ENCODE results near the gene RGS1. TPM values are rescaled to one million over a fixed set of nuclear protein-coding genes. Genes with fewer than 3 reads are reported as not detected.

Gene RGS1
- total and polyA plus RNA-seq, 2 of the 8 experiments (the other 6 are each of a cell fraction or from before 2014, with no cell fraction given) = not detected

- Histone ChIP-seq H3K4ac (replicated peaks; ENCODE audit: insufficient read length, low read depth, low read length) (no peak overlapping the region), H3K27ac (ENCODE audit: low read depth, low read length) (no peak overlapping the region; the same call in 1 of the 2 replicates), H3K4me3 (ENCODE audit: extremely low read depth in 1 of 4, insufficient read depth in 2 of 4, low read depth in 3 of 4, low read length in 4 of 4) (no peak overlapping the region), H3K79me2 (ENCODE audit: control insufficient read depth in 1 of 2, insufficient read depth in 2 of 2, low read length in 2 of 2) (no peaks in the 10 kb centered on the region), H2BK12ac (ENCODE audit: low read depth, low read length) (no peak overlapping the region; the same call in 1 of the 2 replicates), H3K79me1 (ENCODE audit: low read depth, low read length) (no peaks in the 10 kb centered on the region), H2BK120ac (replicated peaks; ENCODE audit: low read depth, low read length) (no peak overlapping the region), H2AK5ac (ENCODE audit: low read depth, low read length) (no peak overlapping the region), H3K4me2 (ENCODE audit: insufficient read depth in 1 of 2, low read depth in 2 of 2, low read length in 2 of 2) (no peak overlapping the region), H3K9ac (replicated peaks in 1 of 4; ENCODE audit: extremely low read depth in 1 of 4, low read depth in 3 of 4, low read length in 3 of 4) (no peak overlapping the region), H3K56ac (replicated peaks; ENCODE audit: insufficient read length, low read depth, low read length) (no peak overlapping the region), H3K4me1 (replicated peaks in 1 of 4; ENCODE audit: control insufficient read depth in 3 of 4, insufficient read depth in 4 of 4, low read length in 3 of 4) (no peaks in the 10 kb centered on the region; a peak in 1 of 7 replicates), H4K91ac (replicated peaks; ENCODE audit: insufficient read length, low read length) (no peak overlapping the region), H2BK5ac (ENCODE audit: low read depth, low read length) (no peak overlapping the region), H3K23ac (ENCODE audit: insufficient read length) (no peak overlapping the region), H3K14ac (ENCODE audit: insufficient read length) (no peak overlapping the region), H2AFZ (ENCODE audit: low read length) (peak overlapping the region; percentile 24; the same call in 1 of the 2 replicates), H3K36me3 (ENCODE audit: control insufficient read depth in 2 of 4, insufficient read depth in 4 of 4, low read length in 3 of 4) (no peaks in the 10 kb centered on the region), H2BK20ac (ENCODE audit: low read length) (no peak overlapping the region), H2BK15ac (ENCODE audit: low read length) (no peak overlapping the region), H3K27me3 (replicated peaks in 1 of 4; ENCODE audit: control insufficient read depth in 3 of 4, extremely low read depth in 1 of 4, insufficient read depth in 3 of 4, low read length in 3 of 4) (no peaks in the 10 kb centered on the region), H3K23me2 (ENCODE audit: low read depth, low read length) (no peaks in the 10 kb centered on the region), H3K9me3 (ENCODE audit: insufficient read depth in 2 of 2, low read depth in 1 of 2, low read length in 1 of 2) (no peaks in the 10 kb centered on the region), H4K8ac (ENCODE audit: extremely low read depth, insufficient read depth, low read length) (no peak overlapping the region), H3K18ac (ENCODE audit: extremely low read depth, low read length) (no peak overlapping the region), H4K5ac (ENCODE audit: insufficient read length, low read depth, low read length) (no peak overlapping the region), H4K20me1 (replicated peaks in 1 of 2; ENCODE audit: control insufficient read depth in 1 of 2, insufficient read depth in 2 of 2, low read length in 2 of 2) (no peaks in the 10 kb centered on the region)
- 85% methylated on average over 3 of the region's 3 CpGs; no CpG with 5 or more reads in 1 of the 2 experiments for WGBS, 2 experiments (ENCODE audit: extremely low coverage in 1 of 2, insufficient coverage in 1 of 2, insufficient read length in 1 of 2, insufficient replicate concordance in 2 of 2, low coverage in 1 of 2, low lambda C conversion rate in 2 of 2, missing lambda C conversion rate in 1 of 2)
- ChIA-PET CTCF (ENCODE audit: partially characterized antibody) (no interaction called here), POLR2A (ENCODE audit: partially characterized antibody) (no interaction called here)
- no peak for FAIRE-seq
- DNase-seq (ENCODE audit: low read depth in 1 of 2, low spot score in 2 of 2) = no peak
- TF ChIP-seq SP2 (IDR thresholded peaks at IDR 0.05; ENCODE audit: low read length) = no peak
- no peak for TF ChIP-seq EGR1 (IDR thresholded peaks at IDR 0.05; ENCODE audit: borderline replicate concordance, low read depth, low read length)
- no peak for TF ChIP-seq ATF3 (IDR thresholded peaks at IDR 0.05; ENCODE audit: insufficient read depth, low read depth, low read length)
- TF ChIP-seq, protein P1, sequence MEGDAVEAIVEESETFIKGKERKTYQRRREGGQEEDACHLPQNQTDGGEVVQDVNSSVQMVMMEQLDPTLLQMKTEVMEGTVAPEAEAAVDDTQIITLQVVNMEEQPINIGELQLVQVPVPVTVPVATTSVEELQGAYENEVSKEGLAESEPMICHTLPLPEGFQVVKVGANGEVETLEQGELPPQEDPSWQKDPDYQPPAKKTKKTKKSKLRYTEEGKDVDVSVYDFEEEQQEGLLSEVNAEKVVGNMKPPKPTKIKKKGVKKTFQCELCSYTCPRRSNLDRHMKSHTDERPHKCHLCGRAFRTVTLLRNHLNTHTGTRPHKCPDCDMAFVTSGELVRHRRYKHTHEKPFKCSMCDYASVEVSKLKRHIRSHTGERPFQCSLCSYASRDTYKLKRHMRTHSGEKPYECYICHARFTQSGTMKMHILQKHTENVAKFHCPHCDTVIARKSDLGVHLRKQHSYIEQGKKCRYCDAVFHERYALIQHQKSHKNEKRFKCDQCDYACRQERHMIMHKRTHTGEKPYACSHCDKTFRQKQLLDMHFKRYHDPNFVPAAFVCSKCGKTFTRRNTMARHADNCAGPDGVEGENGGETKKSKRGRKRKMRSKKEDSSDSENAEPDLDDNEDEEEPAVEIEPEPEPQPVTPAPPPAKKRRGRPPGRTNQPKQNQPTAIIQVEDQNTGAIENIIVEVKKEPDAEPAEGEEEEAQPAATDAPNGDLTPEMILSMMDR (IDR thresholded peaks at IDR 0.05; ENCODE audit: control extremely low read depth in 1 of 3, insufficient read depth in 1 of 3, low read depth in 1 of 3, low read length in 3 of 3) = no peak
- no peak for TF ChIP-seq HDAC6 (IDR thresholded peaks at IDR 0.05; ENCODE audit: low read depth, low read length)
- TF ChIP-seq SP1 (IDR thresholded peaks at IDR 0.05; ENCODE audit: low read depth, low read length) = no peak
- no peak for TF ChIP-seq NANOG (IDR thresholded peaks at IDR 0.05; ENCODE audit: insufficient read depth, low read depth, low read length, poor library complexity, severe bottlenecking)
- no peak for TF ChIP-seq BRCA1 (IDR thresholded peaks at IDR 0.05; ENCODE audit: low read depth, low read length)
- TF ChIP-seq HDAC2 (IDR thresholded peaks at IDR 0.05; ENCODE audit: borderline replicate concordance in 1 of 2, low read depth in 2 of 2, low read length in 2 of 2) = no peak
Observed at GRCh38 chr1:192538407-192539296, 36.9 kb upstream of the RGS1 start.
